Effector memory CD4-positive, alpha-beta T cell (primary cell): Measurements from ENCODE around the gene NT5E.

Experiments used
- DNase-seq, 3 donors: peaks; one replicate each; pipeline ENCODE4 v3.0.0-alpha.2; 2020
- H3K27ac ChIP-seq: 2 replicates; pipeline ENCODE4 v1.7.0; 2013; ENCODE audit warnings: mild to moderate bottlenecking, low read length, moderate library complexity; ENCODE audit not compliant: insufficient read depth, poor library complexity, severe bottlenecking
- H3K27me3 ChIP-seq: replicated peaks from 2 replicates; pipeline ENCODE4 v1.7.0; 2013; ENCODE audit warnings: mild to moderate bottlenecking, low read length; ENCODE audit not compliant: insufficient read depth, control insufficient read depth, poor library complexity, severe bottlenecking
- H3K36me3 ChIP-seq: 2 replicates; pipeline ENCODE4 v1.7.0; 2013; ENCODE audit warnings: mild to moderate bottlenecking, low read length, moderate library complexity; ENCODE audit not compliant: control insufficient read depth, insufficient read depth
- H3K4me1 ChIP-seq: 2 replicates; pipeline ENCODE4 v1.7.0; 2013; ENCODE audit warnings: low read length, mild to moderate bottlenecking; ENCODE audit not compliant: control insufficient read depth, insufficient read depth, poor library complexity, severe bottlenecking
- H3K4me3 ChIP-seq: 2 replicates; pipeline ENCODE4 v1.7.0; 2013; ENCODE audit warnings: low read length, low read depth, mild to moderate bottlenecking; ENCODE audit not compliant: insufficient read depth, poor library complexity, severe bottlenecking
- H3K9me3 ChIP-seq: 2 replicates; pipeline ENCODE4 v1.7.0; 2013; ENCODE audit warnings: mild to moderate bottlenecking, low read length, moderate library complexity; ENCODE audit not compliant: control insufficient read depth

The NT5E gene

GRCh38 chr6:85458782-85459181 is 8.9 kb downstream of the NT5E start:
- Histone ChIP-seq H3K9me3 (no peaks in the 10 kb centered on the region), H3K27ac (no peak overlapping the region), H3K27me3 (no peaks in the 10 kb centered on the region), H3K4me1 (no peaks in the 10 kb centered on the region), H3K36me3 (no peaks in the 10 kb centered on the region), H3K4me3 (no peak overlapping the region)
- no peak for DNase-seq

DNA sequence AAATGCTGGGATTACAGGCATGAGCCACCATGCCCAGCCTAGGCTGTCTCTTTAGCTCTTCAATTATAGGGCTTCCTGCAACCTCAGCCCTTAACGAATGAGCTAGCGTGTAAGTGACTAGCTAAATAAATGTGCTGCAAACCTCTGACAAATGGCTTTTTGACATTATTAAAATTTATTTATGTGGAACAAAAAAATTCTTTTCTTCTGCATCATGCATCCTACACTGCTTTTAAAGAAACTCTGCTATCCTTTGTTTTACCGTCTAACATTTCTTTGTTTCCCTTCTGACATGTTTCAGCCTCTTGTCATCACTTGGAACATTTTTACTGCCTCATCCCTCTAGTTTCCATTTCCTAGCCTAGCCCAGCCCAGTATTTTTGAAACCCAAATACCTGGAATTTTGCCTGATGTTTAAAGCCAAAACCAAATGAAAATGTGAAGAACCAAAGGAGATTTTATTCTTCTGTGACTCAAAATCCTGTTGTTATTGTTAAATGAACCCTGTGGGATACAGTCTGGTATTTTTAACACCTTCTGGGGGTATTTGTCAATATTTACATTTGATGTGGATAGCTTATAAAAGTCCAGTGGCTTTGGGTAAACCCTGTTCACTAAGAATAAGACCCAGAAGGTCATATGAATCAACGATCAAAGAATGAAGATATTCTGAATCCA is 9.5 kb downstream of the NT5E start:
- Histone ChIP-seq H3K36me3 (no peaks in the 10 kb centered on the region), H3K9me3 (no peaks in the 10 kb centered on the region), H3K27me3 (no peaks in the 10 kb centered on the region), H3K4me3 (no peak overlapping the region), H3K27ac (no peak overlapping the region), H3K4me1 (no peaks in the 10 kb centered on the region)
- no peak for DNase-seq

DNA sequence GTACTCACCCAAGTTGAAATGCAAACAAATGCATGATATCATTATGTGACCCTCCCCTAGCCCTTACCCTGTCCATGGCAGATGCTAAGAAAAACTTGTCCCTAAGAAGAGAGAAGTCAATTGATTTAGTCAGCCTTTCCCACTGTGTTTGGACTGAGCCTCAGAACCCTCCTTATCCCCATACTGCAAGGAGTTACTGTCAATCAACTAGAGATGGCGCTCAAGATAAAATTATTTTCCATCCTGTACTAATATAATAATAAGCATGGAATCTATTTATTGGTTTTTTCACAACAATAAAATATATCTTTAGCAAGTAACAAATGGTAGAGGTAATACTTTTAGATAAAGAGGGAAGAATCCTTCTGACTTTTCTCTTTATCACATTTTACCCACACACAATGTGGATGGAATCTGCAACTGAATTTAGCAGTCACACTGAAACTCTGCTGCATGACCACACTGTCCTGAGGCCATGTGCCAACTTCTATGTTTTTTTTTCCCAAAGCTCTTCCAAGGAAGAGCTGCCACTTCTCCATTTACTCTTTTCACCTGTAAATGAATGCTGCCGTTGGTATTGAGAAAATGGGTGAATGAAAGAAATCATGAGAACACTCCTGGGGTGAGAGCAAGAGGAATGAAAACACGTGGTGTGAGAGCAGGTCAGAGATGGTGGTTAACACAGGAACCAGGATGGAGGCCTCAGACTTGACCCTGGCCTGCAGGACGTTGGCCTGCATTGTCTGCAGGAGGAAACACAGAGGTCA is 10.5 kb downstream of the NT5E start:
- no peaks in the 10 kb centered on the region for H3K4me1 ChIP-seq
- no peaks in the 10 kb centered on the region for H3K9me3 ChIP-seq
- no peak overlapping the region for H3K27ac ChIP-seq
- no peak overlapping the region for H3K4me3 ChIP-seq
- H3K36me3 ChIP-seq, result no peaks in the 10 kb centered on the region
- no peaks in the 10 kb centered on the region for H3K27me3 ChIP-seq
- no peak for DNase-seq

DNA sequence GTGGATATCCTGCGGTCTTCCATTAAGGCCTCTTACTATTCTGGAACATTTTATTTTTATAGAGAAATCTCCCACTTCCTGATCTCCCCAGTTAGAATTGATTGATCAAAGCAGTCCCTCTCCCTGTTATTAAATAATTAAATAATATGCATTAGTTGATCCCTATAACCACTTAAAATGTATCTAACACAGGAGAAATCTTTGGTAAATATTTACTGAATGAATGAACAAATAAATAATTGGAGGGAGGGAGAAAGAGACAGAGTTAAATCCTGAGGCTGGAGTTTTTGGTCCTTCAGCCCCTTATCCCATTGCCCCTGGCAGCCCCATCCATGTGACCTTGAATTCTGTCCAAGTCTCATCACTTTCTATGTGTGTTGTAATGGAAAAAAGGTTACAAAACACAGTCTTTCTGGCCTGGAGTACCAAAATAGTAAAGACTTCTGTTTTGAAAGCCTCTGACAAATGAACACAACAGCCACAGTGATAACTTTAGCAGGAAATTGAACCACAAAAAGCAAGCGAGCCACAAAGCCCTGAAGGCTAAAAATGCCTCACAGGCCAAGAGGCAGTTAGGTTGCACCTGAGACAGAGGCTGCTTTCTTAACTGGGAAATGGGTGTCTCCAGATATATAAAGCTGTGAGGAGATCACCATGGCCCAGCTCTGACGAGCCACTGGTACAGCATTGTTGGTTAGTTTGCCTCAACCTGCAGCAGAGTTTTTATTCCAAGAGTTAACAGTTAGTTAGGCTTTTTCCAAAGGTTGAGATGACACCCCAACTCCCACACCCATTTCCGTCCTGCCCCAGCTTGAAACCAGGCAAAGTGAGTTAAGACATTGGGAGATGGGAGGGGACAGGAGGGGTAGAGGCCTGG is 11.3 kb downstream of the NT5E start:
- no peak for DNase-seq
- H3K27ac ChIP-seq, result no peak overlapping the region
- no peaks in the 10 kb centered on the region for H3K4me1 ChIP-seq
- no peaks in the 10 kb centered on the region for H3K27me3 ChIP-seq
- H3K36me3 ChIP-seq, result no peaks in the 10 kb centered on the region
- no peaks in the 10 kb centered on the region for H3K9me3 ChIP-seq
- H3K4me3 ChIP-seq, result no peak overlapping the region

DNA sequence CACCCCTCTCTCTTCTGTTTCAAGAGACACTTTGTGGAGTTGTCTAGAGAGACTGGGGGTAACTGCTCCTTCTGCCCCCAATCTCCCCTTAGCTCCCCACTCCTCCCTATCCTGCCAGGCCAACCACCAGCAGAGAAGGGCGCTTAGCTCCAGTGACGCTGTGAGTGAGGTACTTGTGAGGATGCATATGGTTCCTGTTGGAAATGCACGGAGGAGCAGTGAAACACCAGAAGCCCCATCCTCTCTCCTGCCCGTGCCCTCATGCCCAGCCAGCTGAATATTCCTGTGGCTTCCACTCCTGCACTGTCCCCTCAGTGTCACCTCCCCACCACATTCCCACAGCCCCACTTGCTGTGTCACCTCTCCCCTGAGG is 11.9 kb downstream of the NT5E start:
- Histone ChIP-seq H3K9me3 (no peaks in the 10 kb centered on the region), H3K4me3 (no peak overlapping the region), H3K27ac (no peak overlapping the region), H3K4me1 (no peaks in the 10 kb centered on the region), H3K36me3 (no peaks in the 10 kb centered on the region), H3K27me3 (peaks cover 3% of the 10 kb centered on the region)
- DNase-seq, result no peak

- no peak for DNase-seq
- Histone ChIP-seq H3K9me3 (no peaks in the 10 kb centered on the region), H3K4me1 (no peaks in the 10 kb centered on the region), H3K27ac (no peak overlapping the region), H3K4me3 (no peak overlapping the region), H3K36me3 (no peaks in the 10 kb centered on the region), H3K27me3 (peaks cover 3% of the 10 kb centered on the region)
Measured at GRCh38 chr6:85462673-85463072, 12.8 kb downstream of the NT5E start.

- no peaks in the 10 kb centered on the region for H3K36me3 ChIP-seq
- peaks cover 3% of the 10 kb centered on the region for H3K27me3 ChIP-seq
- H3K4me3 ChIP-seq, result no peak overlapping the region
- no peak for DNase-seq
- no peaks in the 10 kb centered on the region for H3K4me1 ChIP-seq
- no peak overlapping the region for H3K27ac ChIP-seq
- no peaks in the 10 kb centered on the region for H3K9me3 ChIP-seq
Measured at GRCh38 chr6:85463621-85464259, 13.9 kb downstream of the NT5E start.

DNA sequence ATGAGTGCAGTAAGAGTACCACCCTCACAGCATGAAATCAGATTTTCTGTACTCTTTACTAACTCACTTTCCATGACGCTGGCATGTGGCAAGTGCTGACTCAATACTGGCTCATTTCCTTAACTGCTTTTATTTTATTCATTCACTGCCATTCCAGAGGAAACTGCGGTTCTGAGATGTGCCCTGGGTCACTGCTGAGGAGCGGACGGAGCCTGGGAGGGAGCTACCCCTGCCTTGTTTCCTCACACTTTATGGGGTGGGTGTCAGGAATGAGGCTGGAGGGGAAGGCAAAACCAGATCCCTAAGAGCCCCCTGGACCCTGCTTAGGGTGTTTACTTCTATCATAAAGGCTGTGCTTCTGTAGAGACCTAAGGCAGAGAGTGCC is 14.4 kb downstream of the NT5E start:
- Histone ChIP-seq H3K27ac (no peak overlapping the region), H3K9me3 (no peaks in the 10 kb centered on the region), H3K27me3 (peaks cover 3% of the 10 kb centered on the region), H3K4me1 (no peaks in the 10 kb centered on the region), H3K4me3 (no peak overlapping the region), H3K36me3 (no peaks in the 10 kb centered on the region)
- DNase-seq, result no peak

DNA sequence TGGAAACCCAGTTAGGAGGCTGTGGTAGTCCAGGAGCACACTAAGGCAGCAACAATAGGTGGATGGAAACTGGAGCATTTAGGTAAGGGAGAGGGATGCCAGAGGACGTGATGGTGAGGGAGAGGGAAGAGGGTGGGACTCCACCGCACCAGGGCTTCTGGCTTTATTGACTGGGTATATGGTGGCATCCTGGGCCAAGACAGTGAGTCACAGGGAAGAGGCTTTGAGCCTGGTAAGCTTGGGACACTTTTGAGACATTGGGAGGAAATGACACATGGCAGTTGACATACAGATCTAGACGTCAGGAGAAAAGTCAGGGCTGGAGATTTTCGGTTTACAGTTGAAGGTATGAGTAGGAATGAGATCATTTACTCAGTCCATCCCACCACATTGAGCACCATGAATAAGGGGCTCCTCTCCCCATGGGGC is 14.9 kb downstream of the NT5E start:
- Histone ChIP-seq H3K27me3 (peaks cover 3% of the 10 kb centered on the region), H3K4me1 (no peaks in the 10 kb centered on the region), H3K4me3 (no peak overlapping the region), H3K36me3 (no peaks in the 10 kb centered on the region), H3K27ac (no peak overlapping the region), H3K9me3 (no peaks in the 10 kb centered on the region)
- no peak for DNase-seq
